Gastroesophageal sphincter (tissue), 4 donors: Measurements from ENCODE around the gene RBPJ. TPM values are rescaled to one million over a fixed set of nuclear protein-coding genes. Genes with fewer than 3 reads are reported as not detected.
A peak's percentile ranks its signal among the peaks of the same experiment; 100 is the strongest.

ENCODE experiments used
- ATAC-seq: fragments of 150-250 bp; one replicate; pipeline ENCODE4 v1.9.1; 2016; ENCODE audit warnings: mild to moderate bottlenecking, moderate library complexity
- H3K27ac ChIP-seq, 4 donors: fragments of 200-600 bp; sonication (generic) in 3 of 4; 1 replicate in 3 of 4; 2 replicates in 1 of 4; pipeline ENCODE4 v1.5.1; 2016 to 2019
- H3K27me3 ChIP-seq: fragments of 200-600 bp; sonication (generic); one replicate; pipeline ENCODE4 v1.5.1; 2019
- H3K36me3 ChIP-seq, 2 donors: fragments of 200-600 bp; sonication (generic); one replicate each; pipeline ENCODE4 v1.5.1; 2019; ENCODE audit warnings: control low read depth in 1 of 2
- H3K4me1 ChIP-seq, 3 donors: fragments of 200-600 bp; sonication (generic); 1 replicate in 2 of 3; 2 replicates in 1 of 3; pipeline ENCODE4 v1.5.1; 2016 to 2019; ENCODE audit warnings: control low read depth in 2 of 3
- H3K4me3 ChIP-seq, 2 donors: fragments of 200-600 bp; sonication (generic); one replicate each; pipeline ENCODE4 v1.5.1; 2019; ENCODE audit warnings: mild to moderate bottlenecking in 1 of 2, moderate library complexity in 1 of 2
- H3K9me3 ChIP-seq, 3 donors: fragments of 200-600 bp; sonication (generic); one replicate each; pipeline ENCODE4 v1.5.1; 2017 to 2019; ENCODE audit warnings: control low read depth in 2 of 3
- CTCF ChIP-seq, 4 experiments: fragments of 200-600 bp in 2 of 4; fragments of 450-650 bp in 2 of 4; sonication (generic) in 1 of 4; IDR thresholded peaks; one replicate each; pipeline ENCODE4 v1.5.1; 2017 to 2019; ENCODE audit warnings: antibody characterized with exemption in 4 of 4, mild to moderate bottlenecking in 2 of 4, moderate library complexity in 2 of 4
- EP300 ChIP-seq: sonication (generic); formaldehyde crosslinking; IDR thresholded peaks from one replicate; pipeline ENCODE4 v1.6.1; 2017; ENCODE audit warnings: antibody characterized with exemption, mild to moderate bottlenecking
- POLR2A ChIP-seq, 2 donors: fragments of 450-650 bp; IDR thresholded peaks; one replicate each; pipeline ENCODE4 v1.6.1; 2017; ENCODE audit warnings: antibody characterized with exemption in 2 of 2, mild to moderate bottlenecking in 2 of 2, moderate library complexity in 1 of 2
- POLR2AphosphoS5 ChIP-seq: sonication (generic); formaldehyde crosslinking; IDR thresholded peaks from one replicate; pipeline ENCODE4 v1.6.1; 2017; ENCODE audit warnings: antibody characterized with exemption
- WGBS, 2 donors: methylation state at CpG; one replicate each; pipeline ENCODE4 v1.1.5; 2018; ENCODE audit warnings: low coverage in 1 of 2; 5-methylcytosine and 5-hydroxymethylcytosine counted together
- total RNA-seq, 4 donors: library from RNA; depleted of rRNA; stranded (reverse); fragments of >200 nt; gene quantifications; one replicate each; pipeline ENCODE4 v1.1.0, GENCODE V29; 2016

RBPJ gene
- total RNA-seq, 4 donors from 2014 or later, result 49.5 to 128 (median 77.6) TPM

GRCh38 chr4:26300314-26301307 lies 20.2 kb upstream of the RBPJ start:
- H3K36me3 ChIP-seq, result no peaks in the 10 kb centered on the region
- no peaks in the 10 kb centered on the region for H3K9me3 ChIP-seq
- H3K27ac ChIP-seq, result no peak overlapping the region
- ATAC-seq, result peak; percentile 69
- H3K4me3 ChIP-seq, result no peak overlapping the region
- H3K4me1 ChIP-seq, result peaks cover 0 to 17% (median 3%) of the 10 kb centered on the region in 3 donors
- H3K27me3 ChIP-seq, result no peaks in the 10 kb centered on the region
- TF ChIP-seq EP300 (no peak), POLR2A (IDR thresholded peaks at IDR 0.05) (no peak), POLR2AphosphoS5 (no peak), CTCF (IDR thresholded peaks at IDR 0.05) (no peak)
- 46 to 61% methylated on average over 7 to 8 of the region's 8 CpGs for WGBS, 2 donors

GRCh38 chr4:26302031-26302899 lies 18.5 kb upstream of the RBPJ start:
- 91 to 100% methylated on average over 3 to 4 of the region's 5 CpGs for WGBS, 2 donors
- peak; percentile 43 for ATAC-seq
- TF ChIP-seq POLR2A (IDR thresholded peaks at IDR 0.05), result no peak
- TF ChIP-seq EP300, result no peak
- no peak for TF ChIP-seq CTCF (IDR thresholded peaks at IDR 0.05)
- TF ChIP-seq POLR2AphosphoS5, result no peak
- no peaks in the 10 kb centered on the region for H3K9me3 ChIP-seq
- H3K4me3 ChIP-seq, result no peak overlapping the region
- H3K4me1 ChIP-seq, result peaks cover 0 to 21% (median 3%) of the 10 kb centered on the region in 3 donors
- no peaks in the 10 kb centered on the region for H3K36me3 ChIP-seq
- H3K27me3 ChIP-seq, result no peaks in the 10 kb centered on the region
- no peak overlapping the region for H3K27ac ChIP-seq

- peaks cover 0 to 19% (median 7%) of the 10 kb centered on the region in 3 donors for H3K4me1 ChIP-seq
- ATAC-seq, result no peak
- H3K27ac ChIP-seq, result no peak overlapping the region
- WGBS, 2 donors, result 96 to 100% methylated on average over 3 to 4 of the region's 4 CpGs
- H3K36me3 ChIP-seq, result no peaks in the 10 kb centered on the region
- H3K9me3 ChIP-seq, result no peaks in the 10 kb centered on the region
- no peak for TF ChIP-seq POLR2A (IDR thresholded peaks at IDR 0.05)
- no peak for TF ChIP-seq CTCF (IDR thresholded peaks at IDR 0.05)
- no peak for TF ChIP-seq POLR2AphosphoS5
- TF ChIP-seq EP300, result no peak
- H3K4me3 ChIP-seq, result no peak overlapping the region
- H3K27me3 ChIP-seq, result no peaks in the 10 kb centered on the region
Measured at GRCh38 chr4:26303008-26303407, 17.8 kb upstream of the RBPJ start.

GRCh38 chr4:26307037-26307800 lies 13.6 kb upstream of the RBPJ start:
- no peak for TF ChIP-seq POLR2A (IDR thresholded peaks at IDR 0.05)
- peak; percentile 63 for TF ChIP-seq POLR2AphosphoS5
- no peak overlapping the region for H3K4me3 ChIP-seq
- WGBS, 2 donors, result 35 to 36% methylated on average over 6 of the region's 6 CpGs
- H3K27ac ChIP-seq, result peak overlapping the region in 3 of 4 donors; percentile 12 to 30 (median 23)
- no peak for ATAC-seq
- no peaks in the 10 kb centered on the region for H3K36me3 ChIP-seq
- H3K27me3 ChIP-seq, result no peaks in the 10 kb centered on the region
- no peaks in the 10 kb centered on the region for H3K9me3 ChIP-seq
- H3K4me1 ChIP-seq, result peaks cover 0 to 9% (median 4%) of the 10 kb centered on the region in 3 donors
